Measurements from ENCODE around the gene WNT7B. TPM values are rescaled to one million over a fixed set of nuclear protein-coding genes. Genes with fewer than 3 reads are reported as not detected.
A peak's percentile ranks its signal among the peaks of the same experiment; 100 is the strongest.
"Not testable (repeated sequence)": the region's sequence is repeated elsewhere in the genome, so short reads cannot be mapped to it uniquely, and the experiment has no call there.

The WNT7B gene
- total RNA-seq, 1 donor from 2014 or later: 5.4 TPM

GRCh38 chr22:46007003-46007847, 30.3 kb upstream of the WNT7B start:
- H3K9me3 ChIP-seq: no peaks in the 10 kb centered on the region
- H3K27ac ChIP-seq: peak overlapping the region; percentile 94
- intact Hi-C loops (cut with DNase I): loop anchor here (10.0 kb wide), 1 partner anchor 68 kb away; no protein-coding TSS in a partner anchor
- ATAC-seq (peak; percentile 83), DNase-seq (peak; percentile 88)
- no peaks in the 10 kb centered on the region for H3K36me3 ChIP-seq
- peaks cover 44% of the 10 kb centered on the region for H3K4me1 ChIP-seq
- H3K27me3 ChIP-seq: no peaks in the 10 kb centered on the region
- peak overlapping the region; percentile 21 for H3K4me3 ChIP-seq
- TF ChIP-seq CTCF (IDR thresholded peaks at IDR 0.05): no peak

GRCh38 chr22:46006379-46007002, 29.5 kb upstream of the WNT7B start:
- intact Hi-C loops (cut with DNase I): loop anchor here (10.0 kb wide), 1 partner anchor 68 kb away; no protein-coding TSS in a partner anchor
- Histone ChIP-seq H3K27me3 (no peaks in the 10 kb centered on the region), H3K9me3 (no peaks in the 10 kb centered on the region), H3K36me3 (no peaks in the 10 kb centered on the region), H3K4me1 (peaks cover 49% of the 10 kb centered on the region), H3K27ac (peak overlapping the region; percentile 94), H3K4me3 (peak overlapping the region; percentile 21)
- ATAC-seq (peak; percentile 88), DNase-seq (peak; percentile 96)
- TF ChIP-seq CTCF (IDR thresholded peaks at IDR 0.05): peak; percentile 97

DNA sequence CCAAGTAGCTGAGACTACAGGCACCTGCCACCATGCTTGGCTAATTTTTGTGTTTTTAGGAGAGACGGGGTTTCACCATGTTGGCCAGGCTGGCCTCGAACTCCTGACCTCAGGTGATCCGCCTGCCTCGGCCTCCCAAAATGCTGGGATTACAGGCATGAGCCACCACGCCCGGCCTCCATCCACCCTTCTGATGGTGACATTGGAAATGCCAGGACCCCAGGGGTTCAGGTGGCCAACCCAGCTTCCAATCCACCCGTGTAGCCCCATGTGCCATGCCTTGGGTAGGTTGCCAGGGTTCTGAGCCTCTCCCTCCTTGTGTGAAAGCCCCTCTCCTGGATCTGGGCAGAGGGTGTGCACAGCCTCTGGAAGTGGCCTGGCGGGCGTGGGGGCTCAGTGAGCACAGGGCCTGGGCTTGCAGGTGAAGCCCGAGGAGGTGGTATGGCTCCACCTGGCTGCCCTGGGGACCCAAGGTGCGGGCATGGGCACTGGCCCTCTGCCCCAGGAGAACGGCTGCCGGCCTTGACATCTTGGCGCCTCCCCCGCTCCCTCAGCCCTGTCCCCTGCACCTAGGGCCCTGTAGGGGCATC, 28.2 kb upstream of the WNT7B start:
- H3K27ac ChIP-seq, H3K9me3 ChIP-seq, ATAC-seq, H3K27me3 ChIP-seq, H3K4me3 ChIP-seq, H3K36me3 ChIP-seq: not testable (repeated sequence)
- peaks cover 54% of the 10 kb centered on the region for H3K4me1 ChIP-seq
- intact Hi-C loops (cut with DNase I): loop anchor here (2.0 to 10.0 kb wide), 2 partner anchors 70 to 112 kb away; no protein-coding TSS in a partner anchor
- DNase-seq: peak; percentile 61

GRCh38 chr22:46004105-46004866, 27.3 kb upstream of the WNT7B start:
- H3K9me3 ChIP-seq: no peaks in the 10 kb centered on the region
- ATAC-seq: no peak
- no peak for TF ChIP-seq CTCF (IDR thresholded peaks at IDR 0.05)
- no peaks in the 10 kb centered on the region for H3K27me3 ChIP-seq
- no peaks in the 10 kb centered on the region for H3K36me3 ChIP-seq
- no peak overlapping the region for H3K27ac ChIP-seq
- H3K4me3 ChIP-seq: no peak overlapping the region
- peaks cover 54% of the 10 kb centered on the region for H3K4me1 ChIP-seq
- peak; percentile 66 for DNase-seq
- intact Hi-C loops (cut with DNase I): loop anchor here (2.0 to 10.0 kb wide), 2 partner anchors 71 to 113 kb away; no protein-coding TSS in a partner anchor

GRCh38 chr22:46003271-46004091, 26.5 kb upstream of the WNT7B start:
- Histone ChIP-seq H3K36me3 (no peaks in the 10 kb centered on the region), H3K9me3 (no peaks in the 10 kb centered on the region), H3K4me3 (no peak overlapping the region), H3K4me1 (peaks cover 57% of the 10 kb centered on the region), H3K27me3 (no peaks in the 10 kb centered on the region), H3K27ac (no peak overlapping the region)
- DNase-seq (peak; percentile 63), ATAC-seq (no peak)
- intact Hi-C loops (cut with DNase I): loop anchor here (2.0 to 10.0 kb wide), 2 partner anchors 71 to 113 kb away; no protein-coding TSS in a partner anchor
- no peak for TF ChIP-seq CTCF (IDR thresholded peaks at IDR 0.05)
